NCI-H187 (cell line): ENCODE measurements around the gene SAMD4A.

Source experiments
- DNase-seq, 2 experiments: peaks; one replicate each; lab custom pipeline; 2025; lab: John Stamatoyannopoulos, UW

The SAMD4A gene

DNA sequence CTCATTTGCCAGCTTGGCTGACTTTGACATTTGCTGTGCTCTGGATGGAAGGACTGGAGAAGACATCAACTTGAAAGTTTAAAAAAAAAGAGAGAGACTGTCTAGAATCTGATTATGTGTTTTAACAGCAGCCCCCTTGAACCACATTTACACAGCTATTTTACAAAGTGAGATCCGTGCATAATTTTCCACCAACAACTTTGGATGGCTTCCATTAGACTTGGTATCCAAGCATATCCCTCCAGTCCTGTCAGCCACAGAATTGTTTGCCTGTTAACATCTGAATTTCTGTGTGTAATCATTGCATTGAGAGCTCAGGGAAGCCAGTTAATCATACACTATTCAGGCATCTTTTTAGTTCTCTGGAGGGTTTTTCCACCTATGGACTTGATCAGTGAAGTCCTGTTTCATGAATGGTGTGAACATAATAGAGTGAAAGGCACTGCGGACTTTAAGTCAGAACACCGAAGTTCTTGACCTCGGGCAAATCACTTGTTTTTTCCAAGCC is 93.7 kb downstream of the SAMD4A start:
- no peak for DNase-seq

DNA sequence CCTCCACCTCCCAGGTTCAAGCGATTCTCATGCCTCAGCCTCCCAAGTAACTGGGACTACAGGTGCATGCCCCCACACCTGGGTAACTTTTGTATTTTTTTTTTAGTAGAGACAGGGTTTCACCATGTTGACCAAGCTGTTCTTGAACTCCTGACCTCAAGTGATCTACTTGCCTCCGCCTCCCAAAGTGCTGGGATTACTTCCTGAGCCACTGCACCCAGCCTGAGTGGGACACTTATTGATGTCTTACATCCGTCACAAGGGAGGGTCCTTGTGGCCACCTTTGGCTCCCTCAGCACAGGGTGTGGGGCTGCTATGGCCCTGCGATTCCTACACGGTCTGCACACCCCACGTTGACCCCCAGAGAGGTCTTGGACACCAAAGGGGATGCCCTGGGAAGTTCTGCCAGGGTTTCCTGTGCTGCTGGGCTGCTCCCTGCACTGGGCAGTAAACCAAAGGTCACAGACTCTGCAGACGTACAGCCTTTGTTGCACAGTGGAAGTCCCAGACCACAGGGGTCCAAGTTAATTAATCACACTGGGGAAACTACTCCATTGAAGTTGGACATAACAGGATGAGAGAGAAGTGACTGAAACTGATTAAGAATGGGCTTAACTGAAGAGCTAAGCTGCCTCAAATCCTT is 95.7 kb downstream of the SAMD4A start:
- no peak for DNase-seq

DNA sequence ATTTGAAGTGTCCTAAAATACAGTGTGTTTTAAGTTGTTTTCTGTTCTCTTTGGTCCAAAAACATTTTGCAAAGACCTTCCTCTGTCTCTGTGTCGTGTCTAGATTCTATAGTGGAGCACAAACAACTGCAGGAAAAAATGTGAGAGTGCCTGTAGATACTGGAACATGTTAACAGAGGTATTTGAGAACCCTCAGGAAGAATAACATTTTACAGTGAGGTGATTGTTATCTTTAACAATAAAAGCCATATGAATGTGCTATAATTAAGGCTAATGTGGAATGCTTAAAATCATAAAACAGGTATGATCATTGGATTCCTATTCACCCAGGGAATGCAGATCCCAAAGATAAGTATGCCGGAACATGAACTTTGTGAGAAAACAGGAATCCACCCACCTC is 98.0 kb downstream of the SAMD4A start:
- DNase-seq = no peak

DNA sequence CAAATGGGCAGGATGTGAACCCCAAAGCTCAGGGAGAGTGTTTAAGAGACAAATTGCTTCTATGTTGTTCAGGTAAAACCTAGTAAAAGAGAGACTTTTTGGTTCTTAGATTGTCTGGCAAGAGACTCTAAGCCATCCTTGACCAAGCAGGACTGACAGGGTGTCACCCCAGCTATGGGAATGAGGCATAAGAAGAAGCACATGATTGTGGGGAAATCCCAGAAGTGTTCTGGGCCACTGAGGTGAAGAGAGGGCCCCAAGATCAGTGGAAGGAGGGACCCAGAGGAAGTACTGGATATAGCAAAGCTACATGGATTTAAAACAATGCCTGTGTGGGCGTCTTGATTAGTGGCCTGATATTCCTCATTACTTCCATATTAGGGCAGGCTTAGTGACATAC is 99.0 kb downstream of the SAMD4A start:
- DNase-seq = no peak

DNA sequence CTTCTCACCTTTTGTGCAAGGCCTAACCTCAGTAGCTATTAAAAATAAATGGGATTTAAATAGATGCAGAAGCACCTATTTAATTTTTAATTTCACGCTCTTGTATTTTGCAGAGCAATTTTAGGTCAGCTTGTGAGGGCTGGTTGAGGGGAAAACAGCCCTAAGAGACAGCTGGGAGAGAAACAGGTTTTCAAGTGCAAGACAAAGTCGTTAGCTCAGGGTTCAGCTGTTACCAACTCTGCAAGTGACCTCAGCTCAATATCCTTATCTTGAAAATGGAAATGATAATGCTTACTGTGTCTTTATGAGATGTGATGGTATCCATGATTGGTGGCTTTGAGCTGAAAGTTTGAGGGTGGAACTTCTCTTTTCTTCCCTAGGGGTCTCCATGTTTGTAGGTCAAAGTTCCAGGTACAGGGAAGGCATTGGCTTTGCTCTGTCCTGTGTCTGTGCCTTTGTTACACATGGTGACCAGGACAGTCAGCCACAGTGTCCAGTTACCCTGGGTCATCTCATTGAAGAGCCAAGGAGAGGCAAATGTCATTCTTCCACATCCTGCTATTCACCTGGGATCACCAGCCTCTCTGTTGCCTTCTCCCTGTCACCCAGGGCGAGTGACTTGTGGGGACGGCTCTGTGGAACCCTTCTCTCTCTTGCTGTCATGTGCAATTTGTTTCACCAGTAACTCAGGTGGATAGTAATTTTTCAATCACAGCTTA is 100.3 kb downstream of the SAMD4A start:
- no peak for DNase-seq

DNA sequence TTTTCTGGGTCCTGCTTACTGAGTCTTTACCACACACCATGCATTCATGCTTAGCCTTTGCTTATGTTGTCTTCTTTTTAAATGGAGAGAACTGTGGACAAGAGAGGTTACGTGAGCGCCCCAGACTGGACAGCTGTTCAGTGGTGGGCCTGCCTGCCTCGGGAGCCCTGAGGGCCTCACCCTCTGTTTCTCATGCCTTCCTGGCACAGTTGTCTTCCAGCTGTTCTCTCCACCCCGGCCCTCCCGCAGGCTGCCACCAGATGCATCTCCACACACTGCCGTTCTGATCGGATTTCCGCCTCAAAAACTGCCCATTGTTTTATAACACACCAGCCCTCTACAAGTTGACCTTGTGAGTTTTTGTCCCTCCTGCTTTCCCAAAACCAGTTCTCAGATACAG is 100.8 kb downstream of the SAMD4A start:
- no peak for DNase-seq

DNA sequence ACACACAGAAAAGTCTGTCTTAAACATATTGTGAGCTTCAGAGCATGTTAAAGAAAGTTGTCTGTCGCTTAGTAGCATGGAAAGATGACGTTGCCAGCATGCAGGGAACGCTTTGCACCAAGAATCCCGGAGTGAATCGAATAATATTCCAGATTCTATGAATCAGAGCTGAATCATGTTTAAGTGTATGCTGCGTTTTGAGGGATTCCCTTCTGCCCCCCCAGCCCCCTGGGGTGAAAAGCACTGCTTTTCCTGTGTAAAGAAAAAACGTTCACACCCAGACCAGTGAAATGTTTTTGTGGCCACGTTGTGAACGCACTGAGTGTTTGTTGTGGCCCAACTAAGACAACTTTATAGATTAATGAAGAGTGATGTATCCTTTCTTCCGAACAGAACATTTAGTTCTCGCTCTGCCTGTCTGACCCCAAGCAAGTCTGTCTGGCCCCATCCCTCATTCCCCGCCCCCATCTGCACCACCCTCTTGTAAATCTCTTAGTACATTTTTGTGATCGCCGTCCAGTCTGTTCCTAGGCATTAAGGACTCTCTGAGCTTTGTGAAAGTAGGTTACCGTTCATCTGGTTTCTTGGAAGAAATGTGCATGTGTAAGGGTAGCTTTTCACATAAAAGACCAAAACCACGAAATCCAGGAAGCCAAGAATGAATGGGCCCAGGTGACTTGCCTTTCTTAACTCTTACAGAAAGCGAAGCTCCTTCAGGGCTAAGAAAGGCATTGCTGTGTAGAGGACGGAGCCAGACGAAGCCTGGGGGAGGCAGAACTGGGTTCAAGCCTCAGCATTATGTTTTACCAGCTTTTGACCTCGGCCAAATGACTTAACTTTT is 103.0 kb downstream of the SAMD4A start:
- DNase-seq = no peak

DNA sequence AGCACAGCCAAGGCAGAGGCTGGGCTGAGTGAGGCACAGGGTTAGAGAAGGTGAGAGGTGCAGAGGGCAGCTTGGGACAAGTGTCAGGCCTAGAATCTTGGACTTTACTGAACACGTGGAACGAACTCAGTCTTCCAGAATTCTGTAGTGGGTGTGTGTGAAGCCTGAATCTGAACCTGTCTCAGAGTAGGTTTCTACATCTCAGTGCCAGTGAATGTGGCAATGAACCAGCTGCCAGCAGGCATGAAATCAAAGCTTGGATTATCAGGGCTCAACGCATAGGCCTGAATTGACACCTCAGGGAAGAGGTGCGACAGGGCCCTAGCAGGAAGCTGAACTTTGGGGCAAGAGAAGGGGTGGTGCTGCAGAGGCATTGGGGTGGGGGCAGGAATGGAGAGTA is 104.6 kb downstream of the SAMD4A start:
- no peak for DNase-seq

DNA sequence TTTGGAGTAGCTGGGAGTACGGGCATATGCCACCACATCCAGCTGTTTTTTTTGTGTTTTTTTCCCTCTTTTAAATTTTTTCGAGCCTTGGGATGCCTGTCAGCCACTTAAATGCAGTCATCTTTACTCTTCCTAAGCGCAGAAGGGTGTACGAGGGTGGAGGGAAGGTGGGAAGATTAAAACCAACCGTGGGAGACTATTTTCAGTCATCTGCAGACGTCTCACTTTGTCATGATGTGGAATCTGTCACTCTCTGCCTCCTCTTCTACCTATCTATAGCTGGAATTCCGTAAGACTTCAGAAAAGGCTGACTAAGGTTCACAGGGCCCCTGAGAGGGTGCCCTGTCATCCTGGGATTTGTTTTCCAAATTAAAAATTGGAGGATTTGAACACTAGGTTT is 105.3 kb downstream of the SAMD4A start:
- DNase-seq = no peak

DNA sequence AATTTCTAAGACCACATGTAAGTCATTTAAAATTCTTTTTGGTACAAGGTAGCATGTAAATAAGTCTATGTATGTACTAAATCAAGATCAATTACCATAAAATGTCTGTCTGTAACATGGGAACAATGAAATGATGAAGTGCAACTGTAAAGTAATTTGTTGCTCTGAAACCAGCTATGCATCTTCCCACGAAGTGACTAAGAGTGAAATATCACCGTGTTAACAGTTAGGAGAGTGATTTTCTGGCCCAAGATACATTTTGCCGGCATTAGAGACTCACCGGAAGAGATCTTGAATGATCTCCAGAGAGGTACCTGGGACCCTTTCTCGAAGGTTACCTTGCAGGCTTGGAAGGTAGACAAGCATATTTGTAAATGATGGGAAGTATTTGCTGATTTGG is 105.8 kb downstream of the SAMD4A start:
- no peak for DNase-seq

DNA sequence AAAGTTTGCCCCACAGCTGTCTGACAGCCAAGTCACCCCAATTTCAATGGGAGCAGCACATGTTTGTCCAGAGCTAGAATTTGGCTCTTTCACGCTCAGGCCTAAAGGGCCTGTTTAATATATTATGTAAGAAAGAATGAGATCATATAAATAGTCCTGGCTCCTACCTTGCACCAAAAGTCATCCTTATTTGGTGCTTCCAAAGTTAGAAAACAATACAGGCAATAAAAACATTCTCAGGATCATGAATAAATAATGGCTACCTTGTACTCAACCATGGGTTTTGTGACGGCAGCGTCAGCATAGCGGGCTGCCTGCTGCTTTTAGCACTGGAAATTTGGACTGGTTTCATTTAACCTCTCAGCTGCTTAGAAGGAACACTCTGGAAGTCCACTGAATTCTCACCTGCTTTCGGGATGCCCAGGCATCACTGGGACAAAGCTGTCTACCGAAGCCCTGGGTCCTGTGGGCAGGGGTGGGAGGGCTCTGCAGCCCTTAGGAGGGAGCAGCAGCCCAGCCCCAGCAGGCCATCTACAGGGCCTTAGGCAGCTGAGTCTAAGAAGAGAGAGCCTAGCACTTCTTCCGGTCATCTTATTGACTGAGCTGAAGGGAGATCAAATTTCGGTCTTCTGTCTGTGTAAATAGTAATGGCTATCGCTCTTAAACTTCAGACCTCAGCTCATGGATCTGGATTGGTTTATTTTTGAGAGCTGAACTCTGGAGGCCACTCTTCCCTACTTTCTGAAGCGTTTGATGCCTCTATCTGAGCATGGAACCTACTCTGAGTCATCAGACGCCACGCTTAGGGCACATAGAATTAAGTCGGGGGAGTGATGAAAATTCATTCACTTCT is 106.5 kb downstream of the SAMD4A start:
- DNase-seq = no peak

DNA sequence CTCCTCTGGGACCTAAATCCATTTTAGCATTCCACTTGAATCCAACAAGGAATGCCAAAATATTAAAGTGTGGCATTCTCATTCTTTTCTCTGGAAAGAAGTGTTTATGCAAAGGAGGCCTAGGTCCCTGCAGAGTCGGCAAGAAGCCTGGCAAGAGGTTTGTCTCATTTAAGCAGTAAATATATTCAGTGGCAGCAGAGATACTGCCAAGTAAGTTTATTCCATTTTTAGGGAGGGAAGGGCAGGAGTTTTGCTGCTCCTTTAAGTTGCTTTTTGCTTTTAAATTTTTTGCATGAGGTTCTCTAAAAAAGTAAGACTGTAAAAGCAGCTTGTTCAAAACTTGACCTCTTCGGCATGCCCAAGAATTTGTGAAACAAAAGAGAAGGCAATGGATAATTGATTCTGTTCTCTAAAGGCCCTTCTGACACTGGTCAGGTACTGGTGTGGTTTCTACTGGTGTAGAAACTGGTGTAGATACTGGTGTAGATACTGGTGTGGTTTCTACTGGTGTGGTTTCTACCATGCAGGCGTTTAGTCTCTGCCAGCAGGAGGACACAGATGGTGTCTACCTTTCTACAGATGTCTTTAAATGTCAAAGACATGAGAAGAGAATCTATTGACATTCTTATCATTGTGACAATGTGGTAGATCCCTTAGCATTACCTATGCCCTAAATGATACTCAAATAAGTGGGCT is 107.3 kb downstream of the SAMD4A start:
- no peak for DNase-seq

DNA sequence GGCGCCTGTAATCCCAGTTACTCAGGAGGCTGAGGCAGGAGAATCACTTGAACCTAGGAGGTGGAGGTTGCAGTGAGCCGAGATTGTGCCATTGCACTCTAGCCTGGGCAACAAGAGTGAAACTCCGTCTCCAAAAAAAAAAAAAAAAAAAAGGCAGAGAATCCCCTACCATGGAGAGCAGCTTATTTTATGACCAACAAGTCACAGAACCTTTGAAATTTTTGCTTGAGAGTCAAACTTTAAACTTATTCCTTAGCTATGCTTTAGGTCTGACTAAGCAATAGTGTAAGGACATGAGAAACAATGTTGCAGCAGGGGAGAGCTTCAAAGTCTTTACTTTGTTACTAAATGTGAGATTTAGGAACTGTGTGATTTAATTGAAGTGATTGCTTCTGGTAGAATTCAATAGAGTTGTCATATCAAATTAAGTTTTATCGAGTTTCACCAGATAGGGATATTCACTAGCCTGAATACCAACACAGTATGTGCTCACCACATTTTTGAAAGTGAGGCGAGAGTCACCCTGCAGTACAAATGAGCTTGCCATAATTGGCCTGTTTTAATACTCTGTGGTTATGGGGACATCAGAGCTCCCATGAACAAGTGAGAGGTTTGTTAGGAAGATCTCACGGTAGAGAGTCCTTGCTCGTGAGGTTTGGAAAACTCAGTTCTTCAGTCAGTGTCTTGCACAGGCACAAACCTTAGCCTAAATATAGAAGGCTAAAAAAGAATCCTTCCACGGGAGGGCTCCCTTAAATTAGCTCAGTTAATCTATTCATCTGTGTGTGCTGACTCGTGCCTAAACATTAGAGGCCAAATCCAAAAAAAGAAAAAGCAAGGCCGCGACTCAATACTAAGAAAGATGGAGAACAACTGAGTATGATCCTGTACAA is 108.6 kb downstream of the SAMD4A start:
- no peak for DNase-seq

DNA sequence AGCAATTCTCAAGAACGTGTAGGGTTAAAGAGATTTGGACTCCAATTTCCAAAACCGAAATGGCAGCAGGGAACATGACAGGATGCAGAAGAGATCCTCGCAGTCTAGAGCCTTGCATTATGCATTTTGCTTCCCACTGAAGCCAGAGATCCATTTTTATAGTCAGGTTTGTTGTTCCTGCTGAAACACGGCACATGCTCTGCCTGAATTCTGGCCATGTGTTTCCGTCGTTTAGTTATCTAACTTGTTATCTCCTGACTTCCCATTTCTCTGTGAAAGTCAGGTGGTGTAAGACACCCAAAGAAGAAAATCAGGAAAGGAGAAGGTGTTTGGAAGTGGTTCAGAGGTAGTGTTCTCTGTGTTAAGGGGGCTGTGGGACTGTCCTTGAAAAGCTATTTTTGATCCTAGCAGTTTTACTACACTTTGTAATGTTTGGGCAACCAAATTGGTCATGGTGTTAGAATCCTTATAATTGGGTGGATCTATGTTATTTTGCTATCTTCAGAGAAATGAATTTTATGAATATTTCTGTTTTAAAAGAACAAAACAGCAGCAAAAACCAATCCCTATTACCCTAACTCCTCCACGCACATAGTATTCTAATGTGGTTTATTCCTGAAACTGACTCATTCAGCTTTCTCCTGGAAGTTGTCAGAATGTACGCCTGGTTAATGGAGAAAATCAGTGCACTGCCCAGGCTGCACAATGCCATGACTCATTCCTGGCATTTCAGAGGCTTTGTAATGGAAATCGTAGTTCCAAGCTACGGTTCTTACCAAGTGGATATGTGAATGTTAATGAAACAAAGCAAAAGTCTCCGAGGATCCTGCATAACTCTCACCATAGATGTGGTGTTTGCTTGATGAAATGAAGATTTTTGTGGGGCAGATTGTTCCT is 110.1 kb downstream of the SAMD4A start:
- DNase-seq = no peak

DNA sequence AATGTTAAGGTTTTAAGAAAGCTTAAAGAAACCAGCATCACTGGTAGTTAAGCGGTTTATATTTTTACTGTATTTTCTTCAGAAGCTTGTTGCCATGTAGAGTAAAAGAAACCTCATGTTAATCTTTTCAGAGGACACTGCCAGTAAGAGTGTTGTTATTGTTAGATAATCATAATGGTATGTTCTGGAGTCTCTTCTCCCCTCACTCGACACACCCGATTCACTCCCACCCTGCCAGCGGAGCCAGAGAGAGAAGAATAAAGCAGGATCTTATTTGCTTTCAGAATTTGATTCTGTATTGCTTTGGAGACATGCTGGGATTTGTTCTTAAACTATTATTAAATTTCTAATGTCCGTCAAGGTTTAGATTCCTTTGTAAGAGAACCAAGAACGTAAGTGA is 113.7 kb downstream of the SAMD4A start:
- no peak for DNase-seq

DNA sequence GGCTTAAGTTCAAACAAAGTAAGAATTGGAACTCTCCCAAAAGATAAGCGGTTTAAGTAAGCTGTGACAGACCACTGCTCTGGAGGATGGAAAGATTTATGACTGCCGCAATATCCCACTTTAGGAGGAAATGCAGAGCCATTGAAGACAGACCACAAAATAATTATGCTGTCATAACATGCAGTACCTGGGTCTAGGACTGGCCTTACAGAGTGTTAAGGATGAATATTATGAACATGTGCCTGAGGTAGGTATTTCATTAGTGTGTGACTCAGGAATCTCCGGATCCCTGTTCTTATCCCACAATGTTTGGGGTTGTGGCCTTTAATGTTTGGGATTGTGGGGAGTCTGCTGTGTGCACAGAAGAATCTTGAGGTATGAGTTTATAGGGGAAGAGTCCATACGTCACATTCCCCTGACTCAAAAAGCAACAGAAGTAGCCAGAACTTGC is 114.9 kb downstream of the SAMD4A start:
- DNase-seq = no peak

DNA sequence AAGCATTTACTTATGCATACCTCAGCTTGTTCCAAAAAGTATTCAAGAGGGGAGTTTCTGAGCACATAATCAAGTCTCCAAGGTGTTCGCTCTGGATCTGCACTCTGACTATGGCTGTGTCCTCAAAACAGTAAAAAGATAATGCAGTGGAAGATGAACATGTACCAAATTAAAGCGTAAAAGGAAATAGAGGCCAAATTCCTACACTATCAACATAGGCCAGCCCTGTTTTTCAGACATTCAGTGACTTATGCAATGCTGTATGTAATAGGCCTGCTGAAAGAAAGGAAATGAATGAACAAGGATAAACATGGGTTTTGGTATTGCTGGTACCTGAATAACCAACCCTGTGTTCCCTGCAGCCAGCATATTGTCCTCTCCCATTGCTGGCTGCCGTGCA is 115.7 kb downstream of the SAMD4A start:
- DNase-seq = no peak

DNA sequence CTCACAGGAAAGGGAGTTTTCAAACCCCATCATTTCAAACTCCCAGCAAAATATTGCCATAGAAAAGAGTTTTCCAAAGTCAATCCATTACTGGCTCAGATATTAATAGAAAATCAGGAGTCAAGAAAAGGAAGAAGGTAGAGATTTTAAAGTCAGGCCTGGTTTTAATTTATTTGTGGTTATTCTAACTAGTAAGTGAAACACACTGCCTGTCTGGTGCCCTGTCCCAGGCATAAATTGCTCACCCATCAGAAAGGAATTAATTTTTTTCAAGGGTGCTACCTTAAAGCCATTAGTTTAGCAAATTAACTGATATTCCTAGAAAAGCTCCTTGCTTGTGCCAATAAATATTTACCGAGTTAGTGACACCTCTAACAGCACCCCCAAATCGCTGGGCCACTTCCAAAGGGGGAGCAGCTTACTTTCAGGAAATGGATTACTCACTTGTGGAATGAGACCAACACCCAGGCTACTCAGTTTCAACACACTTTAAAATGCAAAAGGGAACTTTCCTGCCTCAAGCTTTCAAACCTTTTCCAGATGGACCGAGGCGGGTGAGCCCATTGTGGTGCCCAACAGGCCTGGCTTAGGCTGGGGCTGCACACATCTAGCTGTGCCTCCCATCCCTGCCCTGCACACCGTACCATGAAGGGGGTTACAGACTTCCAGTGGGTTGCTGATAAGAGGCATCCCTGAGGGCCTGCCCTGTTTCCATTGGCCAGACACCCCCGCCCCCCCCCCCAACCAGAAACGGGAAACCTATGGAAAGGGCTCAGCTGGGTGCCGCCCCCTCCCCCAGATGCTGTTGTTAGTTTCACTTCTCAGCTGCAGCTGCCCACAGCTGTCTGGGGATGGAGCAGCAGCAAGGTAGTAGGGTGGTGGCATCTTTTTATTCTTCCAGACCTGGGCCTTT is 117.2 kb downstream of the SAMD4A start:
- no peak for DNase-seq
